Neural cell (in vitro differentiated cells): ENCODE results near the gene ELK3.

ENCODE experiments used
- EP300 ChIP-seq: fragments of 450-650 bp; conservative IDR thresholded peaks from 2 replicates; pipeline ENCODE4 v1.6.1; 2014; ENCODE audit warnings: antibody characterized with exemption, mild to moderate bottlenecking, moderate library complexity; ENCODE audit not compliant: poor library complexity, severe bottlenecking
- EZH2 ChIP-seq: fragments of 200-600, 300-800 bp; shearing (Covaris generic), sonication (generic); IDR thresholded peaks from 2 replicates; pipeline ENCODE4 v1.6.1; 2014; ENCODE audit warnings: antibody characterized with exemption, low read length, borderline replicate concordance, mild to moderate bottlenecking; ENCODE audit not compliant: insufficient read depth, poor library complexity, severe bottlenecking
- MXI1 ChIP-seq: fragments of 450-650 bp; conservative IDR thresholded peaks from 2 replicates; pipeline ENCODE4 v1.6.1; 2014; ENCODE audit warnings: antibody characterized with exemption, mild to moderate bottlenecking; ENCODE audit not compliant: poor library complexity, severe bottlenecking
- POLR2AphosphoS5 ChIP-seq: IDR thresholded peaks from 2 replicates; pipeline ENCODE4 v1.6.1; 2012
- RAD21 ChIP-seq: fragments of 450-650 bp; conservative IDR thresholded peaks from 2 replicates; pipeline ENCODE4 v1.6.1; 2014; ENCODE audit warnings: antibody characterized with exemption, mild to moderate bottlenecking, moderate library complexity
- REST ChIP-seq: IDR thresholded peaks from 2 replicates; pipeline ENCODE4 v1.6.1; 2012; ENCODE audit warnings: borderline replicate concordance
- SMC3 ChIP-seq: fragments of 450-650 bp; conservative IDR thresholded peaks from 2 replicates; pipeline ENCODE4 v1.6.1; 2014; ENCODE audit warnings: antibody characterized with exemption, mild to moderate bottlenecking, moderate library complexity; ENCODE audit not compliant: poor library complexity
- TAF1 ChIP-seq: IDR thresholded peaks from 2 replicates; pipeline ENCODE4 v1.6.1; 2012; ENCODE audit warnings: low read depth
- TF ChIP-seq, protein P1 (sequence below): fragments of 450-650 bp; IDR thresholded peaks from 2 replicates; pipeline ENCODE4 v1.5.1; 2014; ENCODE audit warnings: antibody characterized with exemption, mild to moderate bottlenecking, moderate library complexity; ENCODE audit not compliant: poor library complexity, severe bottlenecking

DNA sequence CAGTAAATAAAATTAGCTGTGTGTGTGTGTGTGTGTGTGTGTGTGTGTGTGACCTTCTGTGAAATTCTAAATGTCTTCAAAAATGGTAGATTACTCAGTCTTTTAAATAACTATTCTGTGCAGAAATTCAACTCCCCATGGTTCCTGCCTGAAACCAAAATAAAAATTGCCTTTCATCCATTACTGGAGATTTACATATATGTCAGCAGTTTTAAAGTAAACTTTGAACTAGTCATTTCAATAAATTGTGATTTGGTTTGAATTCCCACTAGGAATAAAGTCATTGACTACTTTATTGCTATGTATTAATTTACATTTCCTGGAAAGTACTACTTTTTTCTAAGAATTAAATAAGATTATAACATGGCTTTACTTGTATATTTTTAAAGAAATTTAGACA is 5.3 kb downstream of the ELK3 start:
- TF ChIP-seq, protein P1, sequence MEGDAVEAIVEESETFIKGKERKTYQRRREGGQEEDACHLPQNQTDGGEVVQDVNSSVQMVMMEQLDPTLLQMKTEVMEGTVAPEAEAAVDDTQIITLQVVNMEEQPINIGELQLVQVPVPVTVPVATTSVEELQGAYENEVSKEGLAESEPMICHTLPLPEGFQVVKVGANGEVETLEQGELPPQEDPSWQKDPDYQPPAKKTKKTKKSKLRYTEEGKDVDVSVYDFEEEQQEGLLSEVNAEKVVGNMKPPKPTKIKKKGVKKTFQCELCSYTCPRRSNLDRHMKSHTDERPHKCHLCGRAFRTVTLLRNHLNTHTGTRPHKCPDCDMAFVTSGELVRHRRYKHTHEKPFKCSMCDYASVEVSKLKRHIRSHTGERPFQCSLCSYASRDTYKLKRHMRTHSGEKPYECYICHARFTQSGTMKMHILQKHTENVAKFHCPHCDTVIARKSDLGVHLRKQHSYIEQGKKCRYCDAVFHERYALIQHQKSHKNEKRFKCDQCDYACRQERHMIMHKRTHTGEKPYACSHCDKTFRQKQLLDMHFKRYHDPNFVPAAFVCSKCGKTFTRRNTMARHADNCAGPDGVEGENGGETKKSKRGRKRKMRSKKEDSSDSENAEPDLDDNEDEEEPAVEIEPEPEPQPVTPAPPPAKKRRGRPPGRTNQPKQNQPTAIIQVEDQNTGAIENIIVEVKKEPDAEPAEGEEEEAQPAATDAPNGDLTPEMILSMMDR: no peak
- no peak for TF ChIP-seq POLR2AphosphoS5
- TF ChIP-seq EP300: no peak
- no peak for TF ChIP-seq EZH2
- no peak for TF ChIP-seq TAF1
- no peak for TF ChIP-seq REST
- TF ChIP-seq SMC3: no peak
- no peak for TF ChIP-seq RAD21
- TF ChIP-seq MXI1: no peak
